Umbilical cord (tissue), 2 donors: Measurements from ENCODE around the gene PDHB. TPM values are rescaled to one million over a fixed set of nuclear protein-coding genes. Genes with fewer than 3 reads are reported as not detected.
"Not testable (repeated sequence)": the region's sequence is repeated elsewhere in the genome, so short reads cannot be mapped to it uniquely, and the experiment has no call there.

Experiments
- DNase-seq: peaks from one replicate; pipeline ENCODE4 v3.0.0-alpha.2; 2015; ENCODE audit warnings: low spot score
- total RNA-seq: library from RNA; depleted of rRNA; stranded (reverse); fragments of >200 nt; gene quantifications from one replicate; pipeline ENCODE4 v1.2.3, GENCODE V29; 2014; ENCODE audit warnings: low replicate concordance; ENCODE audit not compliant: insufficient read depth

The PDHB gene
- 77.8 TPM for total RNA-seq

DNA sequence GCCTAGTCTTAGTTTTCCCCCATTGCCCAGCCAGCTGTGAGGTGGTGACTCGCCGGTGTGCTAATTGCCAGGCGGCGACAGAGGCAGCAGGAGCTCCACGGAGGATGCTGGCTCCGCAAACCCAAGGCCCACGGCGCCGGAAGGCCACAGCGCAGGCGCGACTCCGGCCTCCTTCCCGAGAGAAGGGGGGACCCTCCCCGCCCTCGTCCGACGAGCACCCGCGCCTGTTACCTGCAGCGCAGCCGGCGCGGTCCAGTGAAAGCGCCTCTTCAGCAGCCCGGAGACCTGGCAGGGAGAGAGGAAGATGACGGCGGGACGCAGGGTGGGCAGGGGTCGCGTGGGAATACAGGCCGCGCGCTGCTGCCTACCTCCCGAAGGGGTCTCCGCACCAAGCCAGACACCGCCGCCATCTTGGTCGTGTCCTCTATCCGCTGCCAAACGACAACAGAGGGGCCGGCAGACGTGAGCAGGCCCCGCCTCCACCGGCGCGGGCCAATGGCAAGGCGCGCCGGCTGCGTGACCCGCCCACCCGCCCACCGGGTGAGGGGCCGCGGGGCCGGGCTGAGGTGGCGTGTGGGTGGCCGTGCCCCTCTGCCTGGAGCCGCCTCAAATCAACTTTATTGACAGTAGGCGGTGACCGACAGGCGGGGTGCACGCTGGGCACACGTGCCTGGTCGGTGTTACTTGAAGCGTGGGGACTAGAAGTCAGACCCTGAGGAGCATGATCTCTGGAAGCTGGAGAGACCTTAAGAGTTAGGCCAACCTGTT is at the start of gene PDHB:
Gene PDHB, minus strand, starts transcription at position 433 of the 768 bp plus-strand sequence. Its CDS starts 23 bp downstream, at position 410.
- DNase-seq, result peak; percentile 96

DNA sequence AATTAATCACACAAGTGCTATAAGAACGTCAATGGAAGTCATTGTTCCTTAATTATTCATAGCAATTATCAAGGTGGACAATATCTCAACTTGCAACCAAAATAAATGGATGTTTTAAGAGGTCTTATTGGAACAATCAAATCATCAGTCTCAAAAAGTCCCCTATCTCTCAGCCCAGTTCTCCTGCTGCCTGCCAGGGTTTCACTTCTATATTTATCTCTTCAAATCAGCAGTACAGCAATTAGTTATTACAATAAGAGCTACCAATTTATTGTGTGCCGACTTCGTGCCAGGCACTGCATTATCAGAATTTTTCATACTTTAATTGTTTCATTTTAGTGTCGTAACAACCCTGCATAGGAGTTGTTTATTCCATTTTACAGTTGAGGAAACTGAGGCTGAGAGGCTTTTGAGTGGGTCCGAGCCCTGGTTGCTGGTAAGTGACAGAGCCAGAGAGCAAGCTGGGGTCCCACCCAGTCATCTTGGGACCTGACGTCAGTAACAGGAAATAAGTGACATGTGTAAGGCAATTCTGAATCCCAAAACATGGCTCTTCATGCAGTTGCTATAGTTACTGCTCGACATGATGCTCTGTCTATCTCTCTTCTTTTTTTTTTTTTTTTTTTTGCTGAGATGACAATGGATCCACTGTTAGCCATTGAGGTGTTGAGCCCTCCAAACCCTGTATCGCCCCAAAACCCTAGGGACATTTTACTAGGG is 49.4 kb upstream of the PDHB start:
- no peak for DNase-seq

DNA sequence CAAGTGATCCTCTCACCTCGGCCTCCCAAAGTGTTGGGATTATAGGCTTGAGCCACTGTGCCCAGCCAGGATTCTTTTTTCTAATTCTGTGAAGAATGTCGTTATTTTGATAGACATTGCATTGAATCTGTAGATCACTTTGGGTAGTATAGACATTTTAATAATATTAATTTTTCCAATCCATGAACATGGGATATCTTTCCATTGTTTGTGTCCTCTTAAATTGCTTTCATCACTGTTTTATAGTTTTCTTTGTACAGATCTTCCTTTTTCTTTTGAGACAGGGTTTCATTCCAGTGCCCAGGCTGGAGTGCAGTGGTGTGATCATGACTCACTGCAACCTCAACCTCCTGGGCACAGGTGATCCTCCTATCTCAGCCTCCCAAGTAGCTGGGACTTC is 46.7 kb upstream of the PDHB start:
- no peak for DNase-seq

DNA sequence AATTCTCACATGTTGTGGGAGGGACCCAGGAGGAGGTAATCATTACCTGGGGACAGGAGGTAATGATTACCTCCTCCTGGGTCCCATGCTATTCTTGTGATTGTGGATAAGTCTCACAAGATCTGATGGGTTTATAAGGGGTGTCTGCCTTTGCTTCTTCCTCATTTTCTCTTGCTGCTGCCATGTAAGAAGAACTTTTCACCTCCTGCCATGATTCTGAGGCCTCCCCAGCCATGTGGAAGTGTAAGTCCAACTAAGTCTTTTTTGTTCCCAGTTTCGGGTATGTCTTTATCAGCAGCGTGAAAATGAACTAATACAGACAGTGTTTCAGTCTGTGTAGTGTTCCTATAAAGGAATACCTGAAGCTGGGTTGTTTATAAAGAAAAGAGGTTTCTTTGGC is 45.1 kb upstream of the PDHB start:
- DNase-seq, result no peak

GRCh38 chr3:58474967-58475578 is 41.4 kb upstream of the PDHB start:
- no peak for DNase-seq

DNA sequence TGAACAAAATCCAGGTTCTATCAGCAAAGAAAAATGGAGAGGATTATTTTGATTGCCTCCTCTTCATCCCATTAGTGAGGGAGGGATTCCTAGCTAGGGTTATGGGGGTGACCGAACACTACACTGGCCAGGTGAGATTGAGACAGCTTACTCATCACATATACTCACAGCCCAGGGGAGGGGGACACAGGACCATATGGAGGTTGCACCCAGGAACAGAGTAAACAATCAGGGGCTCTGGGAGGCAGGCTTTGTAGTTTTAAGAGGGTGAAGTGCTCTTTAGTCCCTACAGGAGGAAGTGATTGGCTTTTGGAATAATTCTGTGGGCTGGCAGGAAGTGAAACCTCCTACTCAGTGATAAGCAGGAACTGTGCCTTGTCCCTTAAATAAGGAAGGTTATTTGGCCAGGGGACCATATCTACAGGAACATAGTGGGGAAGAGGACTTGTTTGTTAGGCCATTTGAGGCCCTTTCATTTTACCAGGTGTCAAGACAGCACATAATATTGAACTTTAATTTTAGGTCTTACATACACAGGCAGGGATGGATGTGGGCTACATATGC is 40.8 kb upstream of the PDHB start:
- peak; percentile 22 for DNase-seq

- DNase-seq, result no peak
Measured at GRCh38 chr3:58473275-58473674, 39.6 kb upstream of the PDHB start.

DNA sequence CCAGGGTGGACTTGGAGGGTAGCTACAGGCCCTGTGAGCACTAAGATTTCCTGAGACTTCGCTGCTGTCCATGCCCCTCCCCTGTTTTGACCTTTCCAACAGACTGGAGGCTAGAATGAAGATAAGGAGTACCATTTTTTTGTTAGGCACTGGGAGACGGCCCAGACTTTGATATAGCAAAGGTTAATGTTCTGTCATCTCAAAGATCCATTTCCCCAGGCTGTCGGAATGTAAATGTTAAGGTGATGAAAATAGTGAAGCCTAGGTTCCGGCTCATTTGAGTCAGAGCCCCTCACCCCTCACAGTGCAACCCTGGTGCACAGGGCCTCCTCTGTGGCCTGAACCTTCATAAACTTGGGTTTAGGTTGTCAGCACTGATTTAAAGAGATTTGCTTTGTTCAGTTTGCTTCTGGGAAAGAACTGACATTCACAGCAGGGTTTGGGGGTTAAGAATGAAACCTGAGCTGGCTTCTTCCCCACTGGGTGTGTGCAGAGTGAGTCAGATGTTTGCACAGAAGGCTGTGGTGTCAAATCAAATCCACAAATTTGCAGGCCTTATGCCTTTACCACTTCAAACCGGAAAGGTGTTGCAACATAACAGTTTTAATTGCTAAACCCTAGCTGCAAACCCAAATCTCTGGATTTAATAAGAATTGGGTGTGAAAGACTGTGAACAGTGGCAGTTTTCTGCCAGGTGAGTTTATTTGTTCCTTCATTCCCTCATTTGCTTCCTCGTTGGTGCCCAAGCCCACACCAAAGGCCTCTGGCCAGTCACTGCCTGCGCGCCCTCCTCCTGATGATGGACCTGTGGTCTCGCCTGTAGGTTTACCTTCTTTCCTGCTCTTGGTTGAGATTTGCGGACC is 37.6 kb upstream of the PDHB start:
- DNase-seq, result peak; percentile 86

- DNase-seq, result no peak
Measured at GRCh38 chr3:58470363-58471024, 36.9 kb upstream of the PDHB start.

DNA sequence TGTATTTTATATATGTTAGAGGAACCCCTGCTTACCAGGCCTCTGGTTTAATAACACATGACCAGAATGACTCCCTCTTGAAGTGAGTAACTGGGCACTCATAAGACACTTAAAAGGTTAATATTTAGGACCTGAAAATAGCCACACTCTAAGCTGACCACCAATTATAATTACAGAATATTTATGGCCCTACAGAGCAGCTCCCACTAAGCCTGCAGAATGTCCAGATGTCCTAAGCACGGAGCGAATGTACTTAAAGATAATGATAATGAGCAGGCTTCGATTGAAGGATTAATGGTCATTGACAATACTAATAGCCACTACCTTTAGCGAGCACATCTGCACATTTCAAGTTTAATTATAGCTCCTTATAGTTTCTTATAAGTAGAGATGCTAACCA is 35.5 kb upstream of the PDHB start:
- no peak for DNase-seq

DNA sequence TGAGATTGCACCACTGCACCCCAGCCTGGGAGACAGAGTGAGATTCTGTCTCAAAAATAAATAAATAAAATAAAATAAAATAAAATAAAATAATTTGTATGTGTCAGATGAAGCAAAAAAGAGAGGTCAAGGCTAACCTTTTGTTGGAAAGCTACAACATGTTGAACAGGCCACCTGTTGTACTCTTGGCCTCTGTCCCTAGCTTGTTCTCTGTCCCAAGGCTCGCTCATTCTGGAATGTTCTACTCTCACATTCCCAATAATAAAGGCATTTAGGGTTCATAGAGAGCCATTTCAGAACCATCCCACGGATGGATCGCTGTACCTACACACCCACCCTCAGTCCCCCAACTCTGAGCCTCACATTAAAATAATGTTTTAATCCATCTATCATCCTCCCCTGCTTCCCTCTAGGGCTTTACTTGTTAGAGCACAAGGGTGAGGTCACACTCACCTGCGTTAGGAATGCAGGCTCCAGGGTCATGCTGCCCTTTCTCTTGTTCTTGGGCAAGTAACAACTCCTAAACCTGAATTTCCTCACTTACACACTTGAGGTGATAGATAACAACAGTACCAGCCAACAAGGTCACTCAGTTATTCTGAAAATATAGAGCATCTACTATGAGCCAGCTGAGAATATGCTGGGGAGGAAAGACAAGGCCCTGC is 33.4 kb upstream of the PDHB start:
- no peak for DNase-seq

DNA sequence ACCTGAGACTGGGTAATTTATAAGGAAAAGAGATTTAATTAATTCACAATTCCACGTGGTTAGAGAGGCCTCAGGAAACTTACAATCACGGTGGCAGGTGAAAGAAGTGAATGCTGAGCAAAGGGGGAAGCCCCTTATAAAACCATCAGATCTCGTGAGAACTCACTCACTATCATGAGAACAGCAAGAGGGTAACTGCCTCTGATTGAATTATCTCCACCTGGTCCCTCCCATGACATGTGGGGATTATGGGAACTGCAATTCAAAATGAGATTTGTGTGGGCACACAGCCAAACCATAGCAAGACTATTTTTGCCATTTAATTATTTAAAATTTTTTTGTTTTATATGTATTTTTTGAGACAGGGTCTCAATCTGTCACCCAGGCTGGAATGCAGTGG is 31.2 kb upstream of the PDHB start:
- DNase-seq, result no peak

GRCh38 chr3:58463942-58464271 is 30.3 kb upstream of the PDHB start:
- DNase-seq, result no peak

- peak; percentile 63 for DNase-seq
Measured at GRCh38 chr3:58463181-58463941, 29.7 kb upstream of the PDHB start.

DNA sequence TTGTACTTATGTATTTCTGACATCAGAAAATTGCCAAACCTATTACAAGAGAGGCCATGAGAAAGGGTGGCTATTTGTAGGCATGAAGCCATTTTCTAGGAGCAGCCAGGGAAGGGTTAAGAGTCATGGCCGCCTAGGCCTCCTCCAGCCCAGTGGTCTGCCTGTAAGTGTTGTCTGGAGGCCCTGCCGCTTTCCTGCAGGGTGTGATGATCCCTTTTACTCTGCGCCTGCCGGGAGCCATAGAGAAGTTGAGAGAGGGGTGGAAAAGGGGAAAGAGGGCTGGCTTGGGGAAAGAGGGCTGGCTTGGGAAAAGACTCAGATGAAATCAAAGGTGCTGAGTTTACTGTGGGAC is 29.2 kb upstream of the PDHB start:
- no peak for DNase-seq

DNA sequence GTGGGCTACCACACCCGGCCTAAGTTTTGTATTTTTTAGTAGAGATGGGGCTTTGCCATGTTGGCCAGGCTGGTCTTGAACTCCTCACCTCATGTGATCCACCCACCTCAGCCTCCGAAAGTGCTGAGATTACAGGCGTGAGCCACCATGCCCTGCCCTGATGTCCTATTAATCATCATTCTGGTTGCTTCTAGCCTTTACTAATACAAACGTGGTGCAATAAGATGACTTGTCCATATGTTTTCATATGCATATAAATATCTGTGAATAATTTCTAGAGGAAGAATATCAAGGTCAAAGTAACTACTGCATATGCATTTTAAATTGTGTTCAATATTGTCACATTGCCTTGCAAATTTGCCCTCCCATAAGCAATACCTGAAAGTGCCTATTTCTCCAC is 25.5 kb upstream of the PDHB start:
- no peak for DNase-seq

DNA sequence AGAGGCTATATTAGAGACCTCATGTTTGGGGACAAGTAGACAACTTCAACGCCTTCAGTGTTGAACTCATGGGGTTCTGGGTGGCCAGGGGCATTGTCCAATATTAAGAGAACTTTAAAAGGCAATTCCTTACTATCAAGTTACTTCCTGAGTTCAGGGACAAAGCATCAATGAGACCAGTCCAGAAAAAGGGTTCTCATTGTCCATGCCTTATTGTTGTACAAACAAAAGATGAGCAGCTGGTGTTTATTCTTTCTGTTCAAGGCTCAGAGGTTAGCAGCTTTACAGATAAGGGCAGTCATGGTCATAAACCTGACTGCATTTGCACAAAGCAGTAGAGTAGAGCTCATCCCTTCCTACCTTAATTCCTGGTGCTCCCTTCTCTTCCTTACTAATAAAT is 18.5 kb upstream of the PDHB start:
- no peak for DNase-seq

DNA sequence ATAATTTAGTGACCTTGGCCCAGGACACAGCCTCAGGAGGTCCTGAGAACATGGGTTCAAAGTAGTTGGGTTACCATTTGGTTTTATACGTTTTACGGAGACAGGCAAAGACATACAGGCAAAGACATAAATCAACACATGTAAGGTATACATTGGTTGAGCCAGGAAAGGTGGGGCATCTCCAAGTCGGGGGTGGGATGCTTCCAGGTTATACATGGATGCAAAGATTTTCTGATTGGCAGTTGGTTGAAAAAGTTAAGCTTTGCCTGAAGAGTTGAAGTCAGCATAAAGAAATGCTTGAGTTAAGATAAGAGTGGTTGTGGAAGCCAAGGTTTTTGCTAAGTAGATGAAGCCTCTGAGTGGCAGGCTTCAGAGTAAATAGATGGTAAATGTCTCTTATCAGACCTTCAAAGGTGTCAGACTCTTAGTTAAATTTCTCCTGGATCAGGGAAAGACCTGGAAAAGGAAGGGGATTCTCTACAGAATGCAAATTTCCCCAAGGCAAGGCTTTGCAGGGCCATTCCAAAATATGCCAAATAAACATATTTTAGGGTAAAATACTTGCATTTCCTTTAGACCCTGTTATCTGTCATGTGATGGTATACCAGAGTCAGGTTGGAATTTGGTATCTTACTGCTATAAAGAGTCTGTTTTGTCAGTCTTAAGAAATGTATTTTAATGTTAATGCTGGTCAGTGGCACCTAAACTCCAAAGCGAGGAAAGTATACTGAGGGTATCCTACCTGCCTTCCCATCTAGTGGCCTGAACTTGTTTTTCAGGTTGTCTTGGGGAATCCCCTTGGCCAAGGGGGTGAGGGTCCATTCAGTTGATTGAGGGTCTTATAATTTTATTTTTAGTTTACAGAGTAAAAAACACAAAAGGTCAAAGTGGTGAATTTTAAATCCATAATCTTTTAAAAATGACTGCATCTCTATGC is 8.2 kb upstream of the PDHB start:
- no peak for DNase-seq

DNA sequence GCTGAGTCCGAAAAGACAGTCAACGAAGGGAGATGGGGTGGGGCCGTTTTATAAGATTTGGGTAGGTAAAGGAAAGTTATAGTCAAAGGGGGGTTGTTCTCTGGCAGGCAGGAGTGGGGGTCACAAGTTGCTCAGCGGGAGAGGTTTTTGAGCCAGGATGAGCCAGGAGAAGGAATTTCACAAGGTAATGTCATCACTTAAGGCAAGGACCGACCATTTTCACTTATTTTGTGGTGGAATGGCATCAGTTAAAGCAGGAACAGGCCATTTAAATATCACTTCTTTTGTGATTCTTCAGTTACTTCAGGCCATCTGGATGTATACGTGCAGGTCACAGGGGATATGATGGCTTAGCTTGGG is 7.3 kb upstream of the PDHB start:
- DNase-seq, result not testable (repeated sequence)
